DMS79 (cell line): ENCODE results near the gene NKD1.

Experiments
- DNase-seq: peaks from one replicate; lab custom pipeline; 2025; lab: John Stamatoyannopoulos, UW

NKD1 gene

GRCh38 chr16:50538411-50539052, 9.7 kb upstream of the NKD1 start:
- DNase-seq = no peak

GRCh38 chr16:50539053-50539695, 9.0 kb upstream of the NKD1 start:
- no peak for DNase-seq

- no peak for DNase-seq
Measured at GRCh38 chr16:50539822-50540710, 8.1 kb upstream of the NKD1 start.

- DNase-seq = no peak
Measured at GRCh38 chr16:50540711-50541007, 7.5 kb upstream of the NKD1 start.

GRCh38 chr16:50542703-50543102, 5.5 kb upstream of the NKD1 start:
- no peak for DNase-seq

GRCh38 chr16:50546125-50546524, 2.1 kb upstream of the NKD1 start:
- DNase-seq = no peak

GRCh38 chr16:50547340-50548124, 664 bp upstream of the NKD1 start:
- no peak for DNase-seq

GRCh38 chr16:50548909-50549560, 839 bp downstream of the NKD1 start:
- DNase-seq = no peak

- DNase-seq = no peak
Measured at GRCh38 chr16:50549561-50549915, 1.3 kb downstream of the NKD1 start.

- no peak for DNase-seq
Measured at GRCh38 chr16:50550035-50550434, 1.8 kb downstream of the NKD1 start.

GRCh38 chr16:50550866-50551641, 2.9 kb downstream of the NKD1 start:
- DNase-seq = no peak

- no peak for DNase-seq
Measured at GRCh38 chr16:50552476-50553101, 4.4 kb downstream of the NKD1 start.

- no peak for DNase-seq
Measured at GRCh38 chr16:50553182-50553710, 5.0 kb downstream of the NKD1 start.

- DNase-seq = no peak
Measured at GRCh38 chr16:50553731-50554360, 5.7 kb downstream of the NKD1 start.

GRCh38 chr16:50555269-50555875, 7.2 kb downstream of the NKD1 start:
- DNase-seq = no peak

GRCh38 chr16:50555952-50556673, 7.9 kb downstream of the NKD1 start:
- no peak for DNase-seq

GRCh38 chr16:50557046-50557445, 8.8 kb downstream of the NKD1 start:
- no peak for DNase-seq

GRCh38 chr16:50558913-50559312, 10.7 kb downstream of the NKD1 start:
- no peak for DNase-seq

GRCh38 chr16:50559342-50559741, 11.1 kb downstream of the NKD1 start:
- no peak for DNase-seq
